Osteoblast (primary cell): Measurements from ENCODE around the gene LPIN3. TPM values are rescaled to one million over a fixed set of nuclear protein-coding genes. Genes with fewer than 3 reads are reported as not detected.

ENCODE experiments used
- DNase-seq: peaks from one replicate; pipeline ENCODE4 v3.0.0; 2011; ENCODE audit warnings: low spot score, mixed read lengths; ENCODE audit not compliant: insufficient read length; ENCODE audit errors: missing footprints
- H2AFZ ChIP-seq: 2 replicates; pipeline ENCODE4 v1.6.0; 2011; ENCODE audit warnings: mild to moderate bottlenecking, low read length
- H3K27ac ChIP-seq: 2 replicates; pipeline ENCODE4 v1.5.1; 2011; ENCODE audit warnings: mild to moderate bottlenecking, low read depth, low read length, moderate library complexity
- H3K27me3 ChIP-seq: 2 replicates; pipeline ENCODE4 v1.6.0; 2012; ENCODE audit warnings: mild to moderate bottlenecking, control low read depth, inconsistent platforms, low read length, moderate library complexity; ENCODE audit not compliant: insufficient read depth
- H3K36me3 ChIP-seq: 2 replicates; pipeline ENCODE4 v1.5.1; 2011; ENCODE audit warnings: mild to moderate bottlenecking, low read length, control low read depth, moderate library complexity; ENCODE audit not compliant: insufficient read depth
- H3K4me1 ChIP-seq: 2 replicates; pipeline ENCODE4 v1.5.1; 2011; ENCODE audit warnings: mild to moderate bottlenecking, low read length, control low read depth, moderate library complexity; ENCODE audit not compliant: insufficient read depth
- H3K4me2 ChIP-seq: 2 replicates; pipeline ENCODE4 v1.6.0; 2011; ENCODE audit warnings: mild to moderate bottlenecking, low read length; ENCODE audit not compliant: insufficient read depth
- H3K4me3 ChIP-seq: fragments of 200-600 bp; sonication (generic); 3 replicates; pipeline ENCODE4 v1.5.1; 2012; ENCODE audit warnings: mild to moderate bottlenecking, low read length, inconsistent platforms; ENCODE audit not compliant: insufficient read depth
- H3K79me2 ChIP-seq: 2 replicates; pipeline ENCODE4 v1.6.0; 2012; ENCODE audit warnings: mild to moderate bottlenecking, low read length, control low read depth, inconsistent platforms; ENCODE audit not compliant: insufficient read depth
- H3K9me3 ChIP-seq: 2 replicates; pipeline ENCODE4 v1.5.1; 2011; ENCODE audit warnings: low read depth, low read length, control low read depth
- H4K20me1 ChIP-seq: 2 replicates; pipeline ENCODE4 v1.6.0; 2012; ENCODE audit warnings: mild to moderate bottlenecking, low read length, control low read depth; ENCODE audit not compliant: insufficient read depth
- total RNA-seq: library from RNA; depleted of rRNA; stranded (reverse); fragments of >200 nt; gene quantifications from 2 replicates; pipeline ENCODE4 v1.2.3, GENCODE V29; 2012
- TF ChIP-seq, protein P1 (sequence below): IDR thresholded peaks from 2 replicates; pipeline ENCODE4 v1.5.1; 2011; ENCODE audit warnings: mild to moderate bottlenecking, low read depth, low read length, moderate library complexity; ENCODE audit errors: extremely low read depth

Gene LPIN3
- total RNA-seq, 1 donor, result 9.0 TPM

DNA sequence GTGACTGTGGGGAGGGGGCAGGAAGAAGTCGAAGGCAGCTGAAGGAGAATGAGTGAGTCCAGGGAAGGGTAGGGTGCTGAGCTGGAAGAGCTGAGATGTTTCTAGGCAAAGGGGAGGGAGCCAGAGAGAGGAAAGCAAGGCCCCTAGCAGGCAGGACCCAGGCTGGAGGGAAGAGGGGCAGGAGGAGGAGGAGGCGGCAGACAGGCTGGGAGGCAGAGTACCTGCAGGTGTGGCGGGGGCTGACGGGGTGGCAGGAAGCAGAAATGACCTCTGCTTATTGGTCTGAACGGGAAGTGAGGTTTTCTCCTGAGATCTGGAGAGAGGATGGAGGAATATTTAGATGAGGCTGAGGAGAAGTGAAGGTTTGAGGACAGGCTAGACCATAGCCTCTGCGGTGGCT, 36.7 kb downstream of the LPIN3 start:
- peaks cover 4% of the 10 kb centered on the region for H3K27me3 ChIP-seq
- peak; percentile 31 for DNase-seq
- H3K4me2 ChIP-seq, result no peak overlapping the region
- no peak overlapping the region for H3K27ac ChIP-seq
- no peaks in the 10 kb centered on the region for H3K4me1 ChIP-seq
- H2AFZ ChIP-seq, result no peak overlapping the region
- H4K20me1 ChIP-seq, result no peaks in the 10 kb centered on the region
- H3K79me2 ChIP-seq, result no peaks in the 10 kb centered on the region
- H3K9me3 ChIP-seq, result no peaks in the 10 kb centered on the region
- no peaks in the 10 kb centered on the region for H3K36me3 ChIP-seq
- H3K4me3 ChIP-seq, result no peak overlapping the region
- TF ChIP-seq, protein P1, sequence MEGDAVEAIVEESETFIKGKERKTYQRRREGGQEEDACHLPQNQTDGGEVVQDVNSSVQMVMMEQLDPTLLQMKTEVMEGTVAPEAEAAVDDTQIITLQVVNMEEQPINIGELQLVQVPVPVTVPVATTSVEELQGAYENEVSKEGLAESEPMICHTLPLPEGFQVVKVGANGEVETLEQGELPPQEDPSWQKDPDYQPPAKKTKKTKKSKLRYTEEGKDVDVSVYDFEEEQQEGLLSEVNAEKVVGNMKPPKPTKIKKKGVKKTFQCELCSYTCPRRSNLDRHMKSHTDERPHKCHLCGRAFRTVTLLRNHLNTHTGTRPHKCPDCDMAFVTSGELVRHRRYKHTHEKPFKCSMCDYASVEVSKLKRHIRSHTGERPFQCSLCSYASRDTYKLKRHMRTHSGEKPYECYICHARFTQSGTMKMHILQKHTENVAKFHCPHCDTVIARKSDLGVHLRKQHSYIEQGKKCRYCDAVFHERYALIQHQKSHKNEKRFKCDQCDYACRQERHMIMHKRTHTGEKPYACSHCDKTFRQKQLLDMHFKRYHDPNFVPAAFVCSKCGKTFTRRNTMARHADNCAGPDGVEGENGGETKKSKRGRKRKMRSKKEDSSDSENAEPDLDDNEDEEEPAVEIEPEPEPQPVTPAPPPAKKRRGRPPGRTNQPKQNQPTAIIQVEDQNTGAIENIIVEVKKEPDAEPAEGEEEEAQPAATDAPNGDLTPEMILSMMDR, result no peak

DNA sequence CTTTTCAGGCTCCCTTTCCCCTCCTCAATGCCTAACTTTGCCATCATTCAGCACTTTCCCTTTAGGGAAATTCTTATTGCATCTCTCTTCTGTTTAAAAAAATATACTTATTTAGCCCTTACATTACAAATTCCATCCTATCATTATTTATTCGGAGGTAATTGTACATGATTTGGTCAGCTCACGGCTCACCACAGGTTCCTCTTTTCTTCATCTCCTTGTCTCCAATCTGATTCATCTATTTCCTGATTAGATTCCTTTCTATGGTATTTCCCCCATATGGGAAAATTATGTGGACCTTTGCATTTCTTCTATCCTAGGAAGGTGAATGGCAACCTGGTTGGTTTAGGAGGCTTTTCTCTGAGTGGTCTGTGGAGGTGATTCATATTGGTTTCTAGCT, 38.9 kb downstream of the LPIN3 start:
- Histone ChIP-seq H2AFZ (no peak overlapping the region), H4K20me1 (no peaks in the 10 kb centered on the region), H3K36me3 (no peaks in the 10 kb centered on the region), H3K27me3 (peaks cover 8% of the 10 kb centered on the region), H3K4me3 (no peak overlapping the region), H3K4me1 (no peaks in the 10 kb centered on the region), H3K9me3 (no peaks in the 10 kb centered on the region), H3K79me2 (no peaks in the 10 kb centered on the region), H3K27ac (no peak overlapping the region), H3K4me2 (no peak overlapping the region)
- TF ChIP-seq, protein P1, result no peak
- peak; percentile 35 for DNase-seq

GRCh38 chr20:41380551-41381193, 40.1 kb downstream of the LPIN3 start:
- no peak overlapping the region for H3K4me2 ChIP-seq
- no peaks in the 10 kb centered on the region for H3K36me3 ChIP-seq
- no peaks in the 10 kb centered on the region for H3K4me1 ChIP-seq
- no peaks in the 10 kb centered on the region for H3K79me2 ChIP-seq
- H4K20me1 ChIP-seq, result no peaks in the 10 kb centered on the region
- H3K27ac ChIP-seq, result no peak overlapping the region
- no peaks in the 10 kb centered on the region for H3K9me3 ChIP-seq
- no peak overlapping the region for H3K4me3 ChIP-seq
- no peak overlapping the region for H2AFZ ChIP-seq
- peak; percentile 35 for DNase-seq
- peaks cover 10% of the 10 kb centered on the region for H3K27me3 ChIP-seq
- TF ChIP-seq, protein P1, result no peak

GRCh38 chr20:41382791-41383305, 42.2 kb downstream of the LPIN3 start:
- H3K4me1 ChIP-seq, result no peaks in the 10 kb centered on the region
- H3K4me2 ChIP-seq, result no peak overlapping the region
- TF ChIP-seq, protein P1, result no peak
- H3K36me3 ChIP-seq, result no peaks in the 10 kb centered on the region
- no peak overlapping the region for H3K4me3 ChIP-seq
- DNase-seq, result peak; percentile 36
- H3K27ac ChIP-seq, result no peak overlapping the region
- H2AFZ ChIP-seq, result no peak overlapping the region
- H3K79me2 ChIP-seq, result no peaks in the 10 kb centered on the region
- H3K9me3 ChIP-seq, result no peaks in the 10 kb centered on the region
- H4K20me1 ChIP-seq, result no peaks in the 10 kb centered on the region
- peaks cover 10% of the 10 kb centered on the region for H3K27me3 ChIP-seq
